Activated T-helper 2 cell treated with anti-CD3 and anti-CD28 coated beads, Interferon-gamma antibody, Interleukin-2, Interleukin-4, amounts not matched to agents 10 μg/mL and 5 μg/mL and 100 μg/mL, durations not matched to agents 14 hours and 24 hours and 36 hours (primary cell): ENCODE measurements around the gene DIP2B. TPM values are rescaled to one million over a fixed set of nuclear protein-coding genes. Genes with fewer than 3 reads are reported as not detected.
A peak's percentile ranks its signal among the peaks of the same experiment; 100 is the strongest.
"Not testable (repeated sequence)": the region's sequence is repeated elsewhere in the genome, so short reads cannot be mapped to it uniquely, and the experiment has no call there.

Experiments used
- DNase-seq: peaks from one replicate; pipeline ENCODE4 v3.0.0; 2021; ENCODE audit warnings: low spot score
- H3K27ac Mint-ChIP-seq: one replicate; pipeline ENCODE4 v1.8.0; 2021; ENCODE audit warnings: mixed read lengths
- H3K27me3 Mint-ChIP-seq: one replicate; pipeline ENCODE4 v1.8.0; 2021; ENCODE audit warnings: low read depth, mixed read lengths
- H3K36me3 Mint-ChIP-seq: one replicate; pipeline ENCODE4 v1.8.0; 2021; ENCODE audit warnings: low read depth, mixed read lengths
- H3K4me1 Mint-ChIP-seq: one replicate; pipeline ENCODE4 v1.8.0; 2021; ENCODE audit warnings: low read depth, mixed read lengths
- H3K4me3 Mint-ChIP-seq: one replicate; pipeline ENCODE4 v1.8.0; 2021; ENCODE audit warnings: low read depth, mild to moderate bottlenecking, moderate library complexity, mixed read lengths
- H3K9me3 Mint-ChIP-seq: one replicate; pipeline ENCODE4 v1.8.0; 2021; ENCODE audit warnings: mixed read lengths
- intact Hi-C: fragments of 100-400 bp; cut with micrococcal nuclease; formaldehyde crosslinking; loops from one replicate; pipeline ENCODE4 v1.15.1; 2023
- total RNA-seq: library from RNA; stranded (reverse); gene quantifications from 2 replicates; pipeline ENCODE4 v1.2.3, GENCODE V29; 2022

DIP2B gene
- 27.4 and 29.1 TPM in 2 replicates for total RNA-seq

GRCh38 chr12:50504798-50505674 lies at the start of gene DIP2B:
TSS of gene DIP2B (plus strand) at chr12:50504985. CDS start at chr12:50505141, 156 bp downstream.
- Mint-ChIP-seq H3K27me3 (no peaks in the 10 kb centered on the region), H3K27ac (peak within 1 kb of the TSS; percentile 93), H3K36me3 (peaks cover 10% of the 10 kb centered on the region), H3K4me3 (peak within 1 kb of the TSS; percentile 96), H3K4me1 (peaks cover 47% of the 10 kb centered on the region), H3K9me3 (peaks cover 9% of the 10 kb centered on the region)
- DNase-seq: peak; percentile 92
- intact Hi-C loops: loop anchor here (1.0 to 10.0 kb wide), 5 partner anchors 92 to 520 kb away; partner anchors contain the start of genes ATF1 and SLC11A2

GRCh38 chr12:50458606-50459005 lies 46.2 kb upstream of the DIP2B start:
- Mint-ChIP-seq H3K4me3 (no peak overlapping the region), H3K27ac (no peak overlapping the region), H3K36me3 (peaks cover 51% of the 10 kb centered on the region), H3K27me3 (no peaks in the 10 kb centered on the region), H3K9me3 (no peaks in the 10 kb centered on the region), H3K4me1 (no peaks in the 10 kb centered on the region)
- intact Hi-C loops: no loop called here
- DNase-seq: no peak

- no peak for DNase-seq
- Mint-ChIP-seq H3K27ac (no peak overlapping the region), H3K27me3 (no peaks in the 10 kb centered on the region), H3K9me3 (peaks cover 5% of the 10 kb centered on the region), H3K36me3 (peaks cover 64% of the 10 kb centered on the region), H3K4me3 (no peak overlapping the region), H3K4me1 (peaks cover 1% of the 10 kb centered on the region)
- intact Hi-C loops: no loop called here
Observed at GRCh38 chr12:50467439-50467838, 37.3 kb upstream of the DIP2B start.

- Mint-ChIP-seq H3K36me3 (peaks cover 58% of the 10 kb centered on the region), H3K9me3 (no peaks in the 10 kb centered on the region), H3K27me3 (no peaks in the 10 kb centered on the region), H3K4me3 (no peak overlapping the region), H3K27ac (no peak overlapping the region), H3K4me1 (no peaks in the 10 kb centered on the region)
- intact Hi-C loops: no loop called here
- no peak for DNase-seq
Observed at GRCh38 chr12:50477241-50477832, 27.4 kb upstream of the DIP2B start.

GRCh38 chr12:50482571-50482970 lies 22.2 kb upstream of the DIP2B start:
- Mint-ChIP-seq H3K27ac (no peak overlapping the region), H3K4me1 (no peaks in the 10 kb centered on the region), H3K27me3 (no peaks in the 10 kb centered on the region), H3K9me3 (no peaks in the 10 kb centered on the region), H3K36me3 (peaks cover 12% of the 10 kb centered on the region), H3K4me3 (no peak overlapping the region)
- no peak for DNase-seq
- intact Hi-C loops: no loop called here

GRCh38 chr12:50483488-50483887 lies 21.3 kb upstream of the DIP2B start:
- Mint-ChIP-seq H3K27ac (no peak overlapping the region), H3K4me3 (no peak overlapping the region), H3K4me1 (no peaks in the 10 kb centered on the region), H3K36me3 (peaks cover 7% of the 10 kb centered on the region), H3K27me3 (no peaks in the 10 kb centered on the region), H3K9me3 (no peaks in the 10 kb centered on the region)
- intact Hi-C loops: no loop called here
- DNase-seq: no peak

GRCh38 chr12:50488801-50489200 lies 16.0 kb upstream of the DIP2B start:
- intact Hi-C loops: no loop called here
- Mint-ChIP-seq H3K27me3 (no peaks in the 10 kb centered on the region), H3K36me3 (no peaks in the 10 kb centered on the region), H3K27ac (no peak overlapping the region), H3K4me1 (no peaks in the 10 kb centered on the region), H3K4me3 (no peak overlapping the region), H3K9me3 (peaks cover 25% of the 10 kb centered on the region)
- no peak for DNase-seq

GRCh38 chr12:50498119-50498518 lies 6.7 kb upstream of the DIP2B start:
- intact Hi-C loops, H3K27ac Mint-ChIP-seq, H3K4me1 Mint-ChIP-seq, DNase-seq, H3K36me3 Mint-ChIP-seq, H3K27me3 Mint-ChIP-seq, H3K4me3 Mint-ChIP-seq: not testable (repeated sequence)
- H3K9me3 Mint-ChIP-seq: peaks cover 63% of the 10 kb centered on the region

- H3K4me1 Mint-ChIP-seq: peaks cover 47% of the 10 kb centered on the region
- H3K4me3 Mint-ChIP-seq: peak overlapping the region; percentile 96
- H3K36me3 Mint-ChIP-seq: peaks cover 10% of the 10 kb centered on the region
- H3K27ac Mint-ChIP-seq: peak overlapping the region; percentile 93
- intact Hi-C loops: loop anchor here (2.0 to 10.0 kb wide), 5 partner anchors 49 to 519 kb away; partner anchors contain the start of genes ATF1 and SLC11A2
- peaks cover 2% of the 10 kb centered on the region for H3K9me3 Mint-ChIP-seq
- DNase-seq: no peak
- no peaks in the 10 kb centered on the region for H3K27me3 Mint-ChIP-seq
Observed at GRCh38 chr12:50505675-50506530, 1.1 kb downstream of the DIP2B start.

GRCh38 chr12:50506753-50507473 lies 2.1 kb downstream of the DIP2B start:
- DNase-seq: no peak
- peaks cover 47% of the 10 kb centered on the region for H3K4me1 Mint-ChIP-seq
- H3K36me3 Mint-ChIP-seq: peaks cover 10% of the 10 kb centered on the region
- intact Hi-C loops: loop anchor here (2.0 to 10.0 kb wide), 4 partner anchors 48 to 518 kb away; partner anchors contain the start of genes ATF1 and SLC11A2
- no peaks in the 10 kb centered on the region for H3K9me3 Mint-ChIP-seq
- H3K27me3 Mint-ChIP-seq: no peaks in the 10 kb centered on the region
- H3K4me3 Mint-ChIP-seq: peak overlapping the region; percentile 96
- no peak overlapping the region for H3K27ac Mint-ChIP-seq

GRCh38 chr12:50507474-50507838 lies 2.7 kb downstream of the DIP2B start:
- intact Hi-C loops: loop anchor here (2.0 to 10.0 kb wide), 4 partner anchors 47 to 517 kb away; partner anchors contain the start of genes ATF1 and SLC11A2
- Mint-ChIP-seq H3K9me3 (no peaks in the 10 kb centered on the region), H3K4me1 (peaks cover 47% of the 10 kb centered on the region), H3K27me3 (no peaks in the 10 kb centered on the region), H3K4me3 (peak overlapping the region; percentile 96), H3K36me3 (peaks cover 10% of the 10 kb centered on the region), H3K27ac (peak overlapping the region; percentile 40)
- DNase-seq: no peak

GRCh38 chr12:50507930-50508329 lies 3.1 kb downstream of the DIP2B start:
- H3K4me1 Mint-ChIP-seq: peaks cover 47% of the 10 kb centered on the region
- H3K27ac Mint-ChIP-seq: peak overlapping the region; percentile 66
- peak overlapping the region; percentile 78 for H3K4me3 Mint-ChIP-seq
- no peak for DNase-seq
- H3K9me3 Mint-ChIP-seq: no peaks in the 10 kb centered on the region
- H3K27me3 Mint-ChIP-seq: no peaks in the 10 kb centered on the region
- intact Hi-C loops: loop anchor here (2.0 to 10.0 kb wide), 4 partner anchors 47 to 517 kb away; partner anchors contain the start of genes ATF1 and SLC11A2
- peaks cover 10% of the 10 kb centered on the region for H3K36me3 Mint-ChIP-seq
